Uterus (tissue), 4 donors: Measurements from ENCODE around the gene SETDB2. TPM values are rescaled to one million over a fixed set of nuclear protein-coding genes. Genes with fewer than 3 reads are reported as not detected.
"Not testable (repeated sequence)": the region's sequence is repeated elsewhere in the genome, so short reads cannot be mapped to it uniquely, and the experiment has no call there.

Experiments used
- DNase-seq, 2 donors: peaks; one replicate each; pipeline ENCODE4 v3.0.0-alpha.2; 2019 to 2020
- H3K27ac ChIP-seq, 2 donors: fragments of 200-600 bp; sonication (generic); 1 replicate in 1 of 2; 2 replicates in 1 of 2; pipeline ENCODE4 v1.5.1; 2016 to 2018
- H3K27me3 ChIP-seq, 2 donors: fragments of 200-600 bp; sonication (generic); one replicate each; pipeline ENCODE4 v1.5.1; 2018 to 2019; ENCODE audit warnings: control low read depth in 1 of 2
- H3K36me3 ChIP-seq, 2 donors: fragments of 200-600 bp; sonication (generic); one replicate each; pipeline ENCODE4 v1.5.1; 2019; ENCODE audit warnings: control low read depth in 1 of 2
- H3K4me1 ChIP-seq, 2 donors: fragments of 200-600 bp; sonication (generic); one replicate each; pipeline ENCODE4 v1.5.1; 2018 to 2019; ENCODE audit warnings: control low read depth in 1 of 2
- H3K4me3 ChIP-seq, 2 donors: fragments of 200-600 bp; sonication (generic); 1 replicate in 1 of 2; 2 replicates in 1 of 2; pipeline ENCODE4 v1.5.1; 2018 to 2019; ENCODE audit warnings: mild to moderate bottlenecking in 1 of 2
- H3K9me3 ChIP-seq, 2 donors: fragments of 200-600 bp; sonication (generic); one replicate each; pipeline ENCODE4 v1.5.1; 2019; ENCODE audit warnings: control low read depth in 1 of 2
- CTCF ChIP-seq, 4 experiments: fragments of 200-600 bp in 2 of 4; fragments of 450-650 bp in 2 of 4; sonication (generic) in 2 of 4; IDR thresholded peaks; one replicate each; pipeline ENCODE4 v1.5.1; 2016 to 2019; ENCODE audit warnings: antibody characterized with exemption in 4 of 4, mild to moderate bottlenecking in 2 of 4, moderate library complexity in 1 of 4
- POLR2A ChIP-seq, 2 donors: fragments of 450-650 bp; IDR thresholded peaks; one replicate each; pipeline ENCODE4 v1.6.1; 2016; ENCODE audit warnings: antibody characterized with exemption in 2 of 2, mild to moderate bottlenecking in 1 of 2, moderate library complexity in 1 of 2
- intact Hi-C: fragments of 100-400 bp; cut with DNase I; formaldehyde crosslinking; loops from one replicate; pipeline ENCODE4 v1.15.1; 2023; ENCODE audit warnings: low total_unique reads
- total RNA-seq, 4 donors: library from RNA; depleted of rRNA in 3 of 4; stranded (reverse); fragments of >200 nt in 3 of 4; gene quantifications; one replicate each; pipeline versions ENCODE4 v1.1.0 to v1.2.4, GENCODE V29; 2014 to 2023
- donor health status: DM: yes; HTN: yes; CAD: no.

SETDB2 gene
- total RNA-seq, 4 donors from 2014 or later: 9.5 to 24.1 (median 19.0) TPM

- H3K9me3 ChIP-seq: no peaks in the 10 kb centered on the region
- H3K27me3 ChIP-seq: no peaks in the 10 kb centered on the region
- H3K27ac ChIP-seq: no peak overlapping the region
- H3K36me3 ChIP-seq: no peaks in the 10 kb centered on the region
- DNase-seq: no peak
- no peak overlapping the region for H3K4me3 ChIP-seq
- intact Hi-C loops: no loop called here
- H3K4me1 ChIP-seq: no peaks in the 10 kb centered on the region
- TF ChIP-seq POLR2A (IDR thresholded peaks at IDR 0.05): no peak
- no peak for TF ChIP-seq CTCF (IDR thresholded peaks at IDR 0.05)
These were observed 37.7 kb downstream of the SETDB2 start for GRCh38 chr13:49481788-49482187.

- no peak overlapping the region for H3K4me3 ChIP-seq
- no peak for DNase-seq
- H3K27ac ChIP-seq: no peak overlapping the region
- H3K27me3 ChIP-seq: no peaks in the 10 kb centered on the region
- no peak for TF ChIP-seq POLR2A (IDR thresholded peaks at IDR 0.05)
- TF ChIP-seq CTCF (IDR thresholded peaks at IDR 0.05): no peak
- H3K9me3 ChIP-seq: no peaks in the 10 kb centered on the region
- no peaks in the 10 kb centered on the region for H3K4me1 ChIP-seq
- H3K36me3 ChIP-seq: no peaks in the 10 kb centered on the region
- intact Hi-C loops: no loop called here
These were observed 44.5 kb downstream of the SETDB2 start for GRCh38 chr13:49488563-49488962.

- Histone ChIP-seq H3K36me3 (no peaks in the 10 kb centered on the region), H3K27ac (peak overlapping the region; percentile 94), H3K4me1 (no peaks in the 10 kb centered on the region), H3K9me3 (no peaks in the 10 kb centered on the region), H3K4me3 (peak overlapping the region; percentile 47 to 49), H3K27me3 (no peaks in the 10 kb centered on the region)
- no peak for DNase-seq
- no peak for TF ChIP-seq CTCF (IDR thresholded peaks at IDR 0.05)
- TF ChIP-seq POLR2A (IDR thresholded peaks at IDR 0.05): no peak
- intact Hi-C loops: no loop called here
These were observed 50.6 kb downstream of the SETDB2 start for GRCh38 chr13:49494645-49495044.

- intact Hi-C loops: no loop called here
These were observed 52.0 kb downstream of the SETDB2 start, which contains the start of gene PHF11 for GRCh38 chr13:49495783-49496762. TSS of gene PHF11 (plus strand) at chr13:49495953. CDS start at chr13:49496002, 49 bp downstream.

GRCh38 chr13:49496837-49497236, 52.8 kb downstream of the SETDB2 start:
- H3K27ac ChIP-seq: peak overlapping the region; percentile 94
- H3K4me3 ChIP-seq, DNase-seq, H3K9me3 ChIP-seq, H3K27me3 ChIP-seq, H3K4me1 ChIP-seq, H3K36me3 ChIP-seq, intact Hi-C loops: not testable (repeated sequence)

More at GRCh38 chr13:49495783-49496762, 52.0 kb downstream of the SETDB2 start, which contains the start of gene PHF11:
- no peaks in the 10 kb centered on the region for H3K4me1 ChIP-seq
- H3K27me3 ChIP-seq: no peaks in the 10 kb centered on the region
- H3K4me3 ChIP-seq: peak within 1 kb of the TSS; percentile 47 to 49
- no peaks in the 10 kb centered on the region for H3K9me3 ChIP-seq
- no peaks in the 10 kb centered on the region for H3K36me3 ChIP-seq
- DNase-seq: peak; percentile 74 to 76
- TF ChIP-seq CTCF (IDR thresholded peaks at IDR 0.05): peak in 3 of 4 experiments; percentile 5 to 34 (median 5)
- no peak for TF ChIP-seq POLR2A (IDR thresholded peaks at IDR 0.05)
- peak within 1 kb of the TSS; percentile 94 for H3K27ac ChIP-seq
